PC-3 (cell line): Measurements from ENCODE around the gene CDC34. TPM values are rescaled to one million over a fixed set of nuclear protein-coding genes. Genes with fewer than 3 reads are reported as not detected.

ENCODE experiments used
- ATAC-seq: fragments of 200-7000 bp; cut with Tn5 transposase; 2 replicates; pipeline ENCODE4 v1.9.1; 2020; ENCODE audit warnings: mild to moderate bottlenecking, moderate library complexity
- BruUV-seq: library from RNA; stranded (reverse); fragments of 400-500 nt; replicated peaks from 2 replicates; lab custom pipeline; 2021; lab: Mats Ljungman, UMichigan
- CTCF ChIA-PET: fragments of 300-600 bp; sonication (Branson Sonifier 250); formaldehyde crosslinking; loops from one replicate; lab custom pipeline; 2022; ENCODE audit warnings: antibody characterized with exemption; lab: Charles Lee
- POLR2A ChIA-PET: fragments of 300-600 bp; sonication (Branson Sonifier 250); formaldehyde crosslinking; loops from one replicate; lab custom pipeline; 2022; ENCODE audit warnings: antibody characterized with exemption; ENCODE audit not compliant: unreplicated experiment; lab: Charles Lee
- DNase-seq: peaks from one replicate; pipeline ENCODE4 v3.0.0-alpha.2; 2015
- H2AFZ ChIP-seq: fragments of 300-600 bp; sonication (generic); 2 replicates; pipeline ENCODE4 v1.6.0; 2016; ENCODE audit warnings: antibody characterized with exemption, low read length
- H3F3A ChIP-seq: fragments of 300-600 bp; sonication (generic); one replicate; pipeline ENCODE4 v1.6.0; 2017; ENCODE audit warnings: antibody characterized with exemption, low read length, control low read depth, mild to moderate bottlenecking; ENCODE audit not compliant: unreplicated experiment
- H3K27ac ChIP-seq: fragments of 300-600 bp; sonication (generic); 2 replicates; pipeline ENCODE4 v1.5.1; 2016; ENCODE audit warnings: mild to moderate bottlenecking, low read length
- H3K27me3 ChIP-seq: fragments of 300-600 bp; sonication (generic); 2 replicates; pipeline ENCODE4 v1.6.1; 2016; ENCODE audit warnings: low read length, mixed read lengths
- H3K36me3 ChIP-seq: fragments of 300-600 bp; sonication (generic); 2 replicates; pipeline ENCODE4 v1.6.1; 2016; ENCODE audit warnings: low read depth, mixed run types, low read length, mixed read lengths
- H3K4me1 ChIP-seq: fragments of 300-600 bp; sonication (generic); 2 replicates; pipeline ENCODE4 v1.5.1; 2016; ENCODE audit warnings: low read length; ENCODE audit not compliant: insufficient read depth
- H3K4me2 ChIP-seq: fragments of 300-600 bp; sonication (generic); 2 replicates; pipeline ENCODE4 v1.6.0; 2016; ENCODE audit warnings: low read length
- H3K4me3 ChIP-seq: fragments of 300-600 bp; sonication (generic); 2 replicates; pipeline ENCODE4 v1.5.1; 2016; ENCODE audit warnings: mild to moderate bottlenecking, low read length, mixed read lengths
- H3K79me2 ChIP-seq: fragments of 300-600 bp; sonication (generic); 2 replicates; pipeline ENCODE4 v1.6.1; 2017; ENCODE audit warnings: low read length, mixed read lengths
- H3K9ac ChIP-seq: fragments of 300-600 bp; sonication (generic); 2 replicates; pipeline ENCODE4 v1.6.0; 2016; ENCODE audit warnings: mild to moderate bottlenecking, low read length
- H3K9me2 ChIP-seq: fragments of 300-600 bp; sonication (generic); replicated peaks from 2 replicates; pipeline ENCODE4 v1.6.1; 2016; ENCODE audit warnings: mixed run types, low read length, mixed read lengths
- H3K9me3 ChIP-seq: fragments of 300-600 bp; sonication (generic); 2 replicates; pipeline ENCODE4 v1.6.1; 2016; ENCODE audit warnings: low read length, mixed read lengths
- H4K20me1 ChIP-seq: fragments of 300-600 bp; sonication (generic); 2 replicates; pipeline ENCODE4 v1.6.1; 2016; ENCODE audit warnings: low read length, mixed read lengths
- EZH2 ChIP-seq: fragments of 300-600 bp; sonication (generic); IDR thresholded peaks from one replicate; pipeline ENCODE4 v1.6.1; 2017; ENCODE audit warnings: antibody characterized with exemption, mild to moderate bottlenecking, low read length; ENCODE audit not compliant: unreplicated experiment
- EZH2phosphoT487 ChIP-seq: fragments of 300-600 bp; sonication (generic); IDR thresholded peaks from 2 replicates; pipeline ENCODE4 v1.6.1; 2018; ENCODE audit warnings: mild to moderate bottlenecking, antibody characterized with exemption, low read length, borderline replicate concordance
- intact Hi-C: fragments of 100-400 bp; cut with micrococcal nuclease; formaldehyde crosslinking; loops from 2 replicates; pipeline ENCODE4 v1.9.0; 2023
- total RNA-seq: library from RNA; depleted of rRNA; stranded (reverse); fragments of >200 nt; gene quantifications from 2 replicates; pipeline ENCODE4 v1.2.3, GENCODE V29; 2014
- TF ChIP-seq, protein P1 (sequence below): fragments of 300-600 bp; sonication (generic); conservative IDR thresholded peaks from 2 replicates; pipeline ENCODE4 v1.5.1; 2017; ENCODE audit warnings: antibody characterized with exemption, low read depth, mild to moderate bottlenecking, low read length

CDC34 gene
- total RNA-seq, 1 experiment from 2014 or later = 119 TPM

DNA sequence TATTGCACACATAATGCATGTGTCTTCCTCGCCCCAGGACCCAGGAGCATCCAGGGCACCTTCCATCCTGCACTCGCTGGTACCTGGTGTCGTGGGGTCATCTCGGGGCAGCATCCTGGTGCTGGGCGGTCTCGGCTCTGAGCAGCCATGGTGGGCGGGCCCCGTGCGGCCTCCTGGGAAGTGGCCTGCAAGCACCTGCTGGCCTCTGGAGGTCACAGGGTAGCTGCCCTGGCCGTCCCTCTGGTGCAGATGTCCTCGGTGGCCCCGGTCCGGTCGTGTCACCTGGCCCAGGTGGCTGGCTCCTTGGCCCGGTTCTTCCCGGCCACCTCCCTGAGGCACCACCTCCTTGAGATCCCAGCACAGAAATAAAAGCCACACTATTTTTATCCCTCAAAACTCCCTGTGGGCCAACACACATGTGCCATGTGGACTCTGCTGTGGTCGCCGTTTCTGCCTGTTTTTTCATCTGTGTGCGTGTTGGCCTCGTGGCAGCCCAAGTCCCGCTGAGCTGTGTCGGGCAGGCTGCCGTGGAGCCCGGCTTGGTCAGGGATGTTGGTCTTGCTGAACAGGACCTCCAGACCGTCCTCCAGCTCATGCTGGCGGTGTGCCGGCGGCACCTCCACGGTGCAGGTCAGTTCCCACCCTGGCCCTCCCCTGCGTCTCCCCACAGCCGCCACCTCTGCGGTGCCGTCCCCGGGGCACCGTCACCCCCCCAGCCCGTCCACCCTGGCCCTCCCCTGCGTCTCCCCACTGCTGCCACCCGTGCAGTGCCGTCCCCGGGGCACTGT lies 7.3 kb downstream of the CDC34 start:
- Histone ChIP-seq H4K20me1 (peaks cover 13% of the 10 kb centered on the region), H3K36me3 (0 out of 2 replicates have a peak, but pooled peaks cover 11% of the 10 kb centered on the region), H3F3A (no peaks in the 10 kb centered on the region), H3K9ac (no peak overlapping the region), H3K27me3 (no peaks in the 10 kb centered on the region), H2AFZ (no peak overlapping the region), H3K9me3 (no peaks in the 10 kb centered on the region), H3K27ac (no peak overlapping the region), H3K4me2 (no peak overlapping the region), H3K9me2 (no peaks in the 10 kb centered on the region), H3K4me1 (peaks cover 15% of the 10 kb centered on the region), H3K4me3 (no peak overlapping the region), H3K79me2 (peaks cover 21% of the 10 kb centered on the region)
- CTCF ChIA-PET = no interaction called here
- DNase-seq (no peak), ATAC-seq (no peak)
- POLR2A ChIA-PET = no interaction called here
- no TSS peak for BruUV-seq
- TF ChIP-seq EZH2phosphoT487 = no peak
- TF ChIP-seq, protein P1, sequence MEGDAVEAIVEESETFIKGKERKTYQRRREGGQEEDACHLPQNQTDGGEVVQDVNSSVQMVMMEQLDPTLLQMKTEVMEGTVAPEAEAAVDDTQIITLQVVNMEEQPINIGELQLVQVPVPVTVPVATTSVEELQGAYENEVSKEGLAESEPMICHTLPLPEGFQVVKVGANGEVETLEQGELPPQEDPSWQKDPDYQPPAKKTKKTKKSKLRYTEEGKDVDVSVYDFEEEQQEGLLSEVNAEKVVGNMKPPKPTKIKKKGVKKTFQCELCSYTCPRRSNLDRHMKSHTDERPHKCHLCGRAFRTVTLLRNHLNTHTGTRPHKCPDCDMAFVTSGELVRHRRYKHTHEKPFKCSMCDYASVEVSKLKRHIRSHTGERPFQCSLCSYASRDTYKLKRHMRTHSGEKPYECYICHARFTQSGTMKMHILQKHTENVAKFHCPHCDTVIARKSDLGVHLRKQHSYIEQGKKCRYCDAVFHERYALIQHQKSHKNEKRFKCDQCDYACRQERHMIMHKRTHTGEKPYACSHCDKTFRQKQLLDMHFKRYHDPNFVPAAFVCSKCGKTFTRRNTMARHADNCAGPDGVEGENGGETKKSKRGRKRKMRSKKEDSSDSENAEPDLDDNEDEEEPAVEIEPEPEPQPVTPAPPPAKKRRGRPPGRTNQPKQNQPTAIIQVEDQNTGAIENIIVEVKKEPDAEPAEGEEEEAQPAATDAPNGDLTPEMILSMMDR = no peak
- no peak for TF ChIP-seq EZH2
- intact Hi-C loops = no loop called here

DNA sequence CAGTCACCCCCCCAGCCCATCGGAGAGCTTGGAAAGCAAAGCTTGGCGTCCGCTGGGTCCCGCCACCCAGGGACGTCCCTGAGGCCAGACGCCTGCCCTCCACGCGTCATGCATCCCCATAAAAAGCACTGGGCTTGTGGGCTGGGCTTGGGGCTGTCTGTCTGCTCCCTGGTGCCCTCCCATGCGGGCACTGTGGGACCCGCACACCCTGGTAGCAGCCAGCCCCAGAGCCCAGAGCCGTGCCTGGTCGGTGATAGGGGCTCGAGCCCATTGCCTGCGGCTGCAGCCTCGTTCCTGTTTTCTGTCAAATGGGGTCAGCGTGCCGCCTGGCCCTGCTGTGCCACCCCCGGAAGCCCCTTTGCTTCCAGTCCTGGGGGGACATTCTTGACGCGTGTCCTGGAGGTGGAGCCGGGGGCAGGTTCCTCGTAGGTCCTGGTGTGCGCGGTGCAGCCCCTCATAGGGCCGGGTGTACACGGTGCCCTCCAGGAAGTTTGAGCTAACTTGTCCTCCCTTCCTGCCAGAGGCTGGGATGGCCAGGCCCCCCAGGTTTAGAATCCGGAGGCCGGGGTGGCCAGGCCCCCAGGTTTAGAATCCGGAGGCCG lies 8.0 kb downstream of the CDC34 start:
- Histone ChIP-seq H3K4me1 (peaks cover 10% of the 10 kb centered on the region), H3K27me3 (no peaks in the 10 kb centered on the region), H2AFZ (no peak overlapping the region), H3K4me3 (no peak overlapping the region), H3F3A (no peaks in the 10 kb centered on the region), H3K9ac (no peak overlapping the region), H4K20me1 (peaks cover 7% of the 10 kb centered on the region), H3K27ac (no peak overlapping the region), H3K9me3 (no peaks in the 10 kb centered on the region), H3K79me2 (peaks cover 15% of the 10 kb centered on the region), H3K36me3 (0 out of 2 replicates have a peak, but pooled peaks cover 11% of the 10 kb centered on the region), H3K4me2 (no peak overlapping the region), H3K9me2 (no peaks in the 10 kb centered on the region)
- ATAC-seq (no peak), DNase-seq (no peak)
- BruUV-seq = no TSS peak
- ChIA-PET CTCF (no interaction called here), POLR2A (no interaction called here)
- TF ChIP-seq EZH2 (no peak), EZH2phosphoT487 (no peak)
- TF ChIP-seq, protein P1 = no peak
- intact Hi-C loops = no loop called here
